Ishikawa (cell line): ENCODE measurements around the gene PCED1A.

ENCODE experiments used
- CEBPB ChIP-seq: IDR thresholded peaks from 2 replicates; pipeline ENCODE4 v1.6.1; 2012
- CREB1 ChIP-seq: IDR thresholded peaks from 2 replicates; pipeline ENCODE4 v1.6.1; 2012; ENCODE audit warnings: low read depth
- EGR1 ChIP-seq: IDR thresholded peaks from 2 replicates; pipeline ENCODE4 v1.6.1; 2012
- EP300 ChIP-seq: IDR thresholded peaks from 2 replicates; pipeline ENCODE4 v1.6.1; 2012; ENCODE audit warnings: borderline replicate concordance
- FOXM1 ChIP-seq: IDR thresholded peaks from 2 replicates; pipeline ENCODE4 v1.6.1; 2012; ENCODE audit warnings: low read depth, borderline replicate concordance
- NFIC ChIP-seq: IDR thresholded peaks from 2 replicates; pipeline ENCODE4 v1.6.1; 2012
- RAD21 ChIP-seq: IDR thresholded peaks from 2 replicates; pipeline ENCODE4 v1.6.1; 2012; ENCODE audit warnings: low read depth
- TAF1 ChIP-seq: IDR thresholded peaks from 2 replicates; pipeline ENCODE4 v1.6.1; 2012; ENCODE audit warnings: low read depth, mild to moderate bottlenecking
- TCF12 ChIP-seq: IDR thresholded peaks from 2 replicates; pipeline ENCODE4 v1.6.1; 2012; ENCODE audit warnings: low read depth
- TEAD4 ChIP-seq: IDR thresholded peaks from 2 replicates; pipeline ENCODE4 v1.6.1; 2012
- YY1 ChIP-seq: IDR thresholded peaks from 2 replicates; pipeline ENCODE4 v1.6.1; 2012; ENCODE audit warnings: low read depth
- ZBTB7A ChIP-seq: IDR thresholded peaks from 2 replicates; pipeline ENCODE4 v1.6.1; 2012; ENCODE audit warnings: low read depth
- TF ChIP-seq, protein P1 (sequence below): IDR thresholded peaks from 2 replicates; pipeline ENCODE4 v1.6.1; 2012
- TF ChIP-seq, protein P2 (sequence below): IDR thresholded peaks from 2 replicates; pipeline ENCODE4 v1.6.1; 2012; ENCODE audit warnings: low read depth, mild to moderate bottlenecking
- TF ChIP-seq, protein P3 (sequence below): IDR thresholded peaks from 2 replicates; pipeline ENCODE4 v1.6.1; 2012

Gene PCED1A

DNA sequence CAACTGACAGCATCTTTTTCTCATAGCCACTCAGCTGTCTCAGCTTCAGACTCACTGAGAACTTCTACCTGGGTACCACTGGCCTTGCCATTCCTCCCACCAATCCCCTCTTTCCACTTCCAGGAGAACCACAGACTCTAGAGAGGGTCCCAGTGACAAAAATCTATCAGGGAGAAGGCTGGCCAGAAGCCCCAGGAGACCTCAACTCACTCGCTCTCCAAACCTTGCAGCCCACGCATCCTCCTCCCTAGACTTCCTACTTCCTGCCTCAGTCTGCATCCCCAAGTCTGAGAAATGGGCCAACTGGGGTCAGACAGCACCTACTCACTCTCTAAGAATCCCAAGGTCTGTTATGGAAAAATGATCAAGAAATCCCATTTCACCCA, 23.1 kb downstream of the PCED1A start:
- no peak for TF ChIP-seq NFIC
- no peak for TF ChIP-seq TAF1
- TF ChIP-seq, protein P1, sequence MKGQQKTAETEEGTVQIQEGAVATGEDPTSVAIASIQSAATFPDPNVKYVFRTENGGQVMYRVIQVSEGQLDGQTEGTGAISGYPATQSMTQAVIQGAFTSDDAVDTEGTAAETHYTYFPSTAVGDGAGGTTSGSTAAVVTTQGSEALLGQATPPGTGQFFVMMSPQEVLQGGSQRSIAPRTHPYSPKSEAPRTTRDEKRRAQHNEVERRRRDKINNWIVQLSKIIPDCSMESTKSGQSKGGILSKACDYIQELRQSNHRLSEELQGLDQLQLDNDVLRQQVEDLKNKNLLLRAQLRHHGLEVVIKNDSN = no peak
- TF ChIP-seq YY1 = no peak
- TF ChIP-seq TCF12 = no peak
- TF ChIP-seq CEBPB = no peak
- no peak for TF ChIP-seq CREB1
- no peak for TF ChIP-seq RAD21
- TF ChIP-seq TEAD4 = no peak
- TF ChIP-seq, protein P2, sequence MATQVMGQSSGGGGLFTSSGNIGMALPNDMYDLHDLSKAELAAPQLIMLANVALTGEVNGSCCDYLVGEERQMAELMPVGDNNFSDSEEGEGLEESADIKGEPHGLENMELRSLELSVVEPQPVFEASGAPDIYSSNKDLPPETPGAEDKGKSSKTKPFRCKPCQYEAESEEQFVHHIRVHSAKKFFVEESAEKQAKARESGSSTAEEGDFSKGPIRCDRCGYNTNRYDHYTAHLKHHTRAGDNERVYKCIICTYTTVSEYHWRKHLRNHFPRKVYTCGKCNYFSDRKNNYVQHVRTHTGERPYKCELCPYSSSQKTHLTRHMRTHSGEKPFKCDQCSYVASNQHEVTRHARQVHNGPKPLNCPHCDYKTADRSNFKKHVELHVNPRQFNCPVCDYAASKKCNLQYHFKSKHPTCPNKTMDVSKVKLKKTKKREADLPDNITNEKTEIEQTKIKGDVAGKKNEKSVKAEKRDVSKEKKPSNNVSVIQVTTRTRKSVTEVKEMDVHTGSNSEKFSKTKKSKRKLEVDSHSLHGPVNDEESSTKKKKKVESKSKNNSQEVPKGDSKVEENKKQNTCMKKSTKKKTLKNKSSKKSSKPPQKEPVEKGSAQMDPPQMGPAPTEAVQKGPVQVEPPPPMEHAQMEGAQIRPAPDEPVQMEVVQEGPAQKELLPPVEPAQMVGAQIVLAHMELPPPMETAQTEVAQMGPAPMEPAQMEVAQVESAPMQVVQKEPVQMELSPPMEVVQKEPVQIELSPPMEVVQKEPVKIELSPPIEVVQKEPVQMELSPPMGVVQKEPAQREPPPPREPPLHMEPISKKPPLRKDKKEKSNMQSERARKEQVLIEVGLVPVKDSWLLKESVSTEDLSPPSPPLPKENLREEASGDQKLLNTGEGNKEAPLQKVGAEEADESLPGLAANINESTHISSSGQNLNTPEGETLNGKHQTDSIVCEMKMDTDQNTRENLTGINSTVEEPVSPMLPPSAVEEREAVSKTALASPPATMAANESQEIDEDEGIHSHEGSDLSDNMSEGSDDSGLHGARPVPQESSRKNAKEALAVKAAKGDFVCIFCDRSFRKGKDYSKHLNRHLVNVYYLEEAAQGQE = no peak
- TF ChIP-seq FOXM1 = no peak
- TF ChIP-seq ZBTB7A = no peak
- TF ChIP-seq, protein P3, sequence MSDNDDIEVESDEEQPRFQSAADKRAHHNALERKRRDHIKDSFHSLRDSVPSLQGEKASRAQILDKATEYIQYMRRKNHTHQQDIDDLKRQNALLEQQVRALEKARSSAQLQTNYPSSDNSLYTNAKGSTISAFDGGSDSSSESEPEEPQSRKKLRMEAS = no peak
- TF ChIP-seq EP300 = no peak
- no peak for TF ChIP-seq EGR1

DNA sequence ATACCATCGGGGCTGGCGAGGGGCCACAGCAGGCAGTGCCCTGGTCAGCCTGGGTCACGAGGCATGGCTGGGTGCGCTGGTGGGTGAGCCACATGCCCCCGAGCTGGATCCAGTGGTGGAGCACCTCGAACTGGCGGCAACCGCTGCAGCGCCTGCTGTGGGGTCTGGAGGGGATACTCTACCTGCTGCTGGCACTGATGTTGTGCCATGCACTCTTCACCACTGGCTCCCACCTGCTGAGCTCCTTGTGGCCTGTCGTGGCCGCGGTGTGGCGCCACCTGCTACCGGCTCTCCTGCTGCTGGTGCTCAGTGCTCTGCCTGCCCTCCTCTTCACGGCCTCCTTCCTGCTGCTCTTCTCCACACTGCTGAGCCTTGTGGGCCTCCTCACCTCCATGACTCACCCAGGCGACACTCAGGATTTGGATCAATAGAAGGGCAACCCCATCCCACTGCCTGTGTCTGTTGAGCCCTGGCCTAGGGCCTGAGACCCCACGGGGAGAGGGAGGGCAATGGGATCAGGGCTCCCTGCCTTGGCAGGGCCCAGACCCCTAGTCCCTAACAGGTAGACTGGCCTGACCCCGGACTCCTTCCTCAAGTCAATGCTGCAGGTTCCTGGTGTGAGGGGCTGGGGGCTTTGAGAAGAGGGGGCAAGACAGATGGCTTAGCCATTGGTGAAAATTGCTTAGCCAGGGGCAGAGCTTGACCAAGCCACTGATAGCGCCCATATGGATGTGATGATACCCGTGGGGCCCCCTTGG, 23.7 kb downstream of the PCED1A start:
- TF ChIP-seq YY1 (no peak), FOXM1 (no peak), RAD21 (no peak), TCF12 (no peak), EP300 (no peak)
- TF ChIP-seq, protein P1 = no peak
- TF ChIP-seq, protein P2 = no peak

DNA sequence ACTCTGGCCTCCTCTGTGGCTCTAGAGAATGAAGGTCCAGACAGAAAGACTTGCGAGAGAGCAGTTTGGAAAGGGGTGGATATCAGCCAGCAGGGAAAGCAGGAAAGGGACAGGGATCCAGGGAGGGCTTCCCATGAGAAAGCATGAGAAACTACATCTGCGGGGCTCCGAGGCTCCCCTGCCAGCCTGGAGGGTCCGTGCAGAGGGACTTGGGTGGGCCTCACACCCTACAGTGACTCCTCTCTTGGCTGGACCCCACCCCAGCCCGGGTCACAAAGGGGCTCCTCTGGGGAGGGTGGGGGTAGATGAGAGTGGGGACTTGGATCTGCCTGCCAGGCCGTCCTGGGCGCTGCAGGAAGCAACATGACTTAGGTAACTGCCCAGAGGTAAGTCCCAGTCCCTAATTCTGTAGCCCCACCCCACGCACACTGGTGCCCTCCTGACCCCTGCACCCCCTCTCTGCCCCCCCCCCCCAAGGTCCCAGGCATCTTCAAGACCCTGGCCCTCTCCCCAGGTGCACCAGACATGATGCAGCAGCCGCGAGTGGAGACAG, 24.3 kb downstream of the PCED1A start, which contains the start of gene TMEM239:
TMEM239 (plus strand) TSS at position 335 of the 553 bp plus-strand sequence; CDS start at position 526, 191 bp downstream.
- TF ChIP-seq NFIC (no peak), YY1 (no peak), TAF1 (no peak), TCF12 (no peak), EP300 (no peak), ZBTB7A (no peak), RAD21 (no peak), FOXM1 (no peak), CREB1 (no peak), CEBPB (no peak), EGR1 (no peak), TEAD4 (no peak)
- TF ChIP-seq, protein P1 = no peak
- TF ChIP-seq, protein P3 = no peak
- TF ChIP-seq, protein P2 = no peak
